Vagina (tissue), 2 donors: ENCODE data around the gene CHST5. TPM values are rescaled to one million over a fixed set of nuclear protein-coding genes. Genes with fewer than 3 reads are reported as not detected.

Source experiments
- DNase-seq, 2 donors: peaks; one replicate each; pipeline ENCODE4 v3.0.0-alpha.2; 2017; ENCODE audit errors: extremely low spot score in 2 of 2
- H3K27ac ChIP-seq: fragments of 200-600 bp; sonication (generic); one replicate; pipeline ENCODE4 v1.5.1; 2019
- H3K27me3 ChIP-seq: fragments of 200-600 bp; sonication (generic); one replicate; pipeline ENCODE4 v1.5.1; 2019
- H3K36me3 ChIP-seq, 2 donors: fragments of 200-600 bp; sonication (generic); one replicate each; pipeline ENCODE4 v1.5.1; 2017 to 2019
- H3K4me1 ChIP-seq: fragments of 200-600 bp; sonication (generic); one replicate; pipeline ENCODE4 v1.5.1; 2019
- H3K4me3 ChIP-seq, 2 donors: fragments of 200-600 bp; sonication (generic); 1 replicate in 1 of 2; 2 replicates in 1 of 2; pipeline ENCODE4 v1.5.1; 2016 to 2019
- H3K9me3 ChIP-seq: fragments of 200-600 bp; sonication (generic); one replicate; pipeline ENCODE4 v1.5.1; 2019
- POLR2A ChIP-seq, 2 donors: fragments of 450-650 bp; IDR thresholded peaks; one replicate each; pipeline ENCODE4 v1.6.1; 2017; ENCODE audit warnings: antibody characterized with exemption in 2 of 2, mild to moderate bottlenecking in 2 of 2, moderate library complexity in 2 of 2
- POLR2AphosphoS5 ChIP-seq, 2 donors: sonication (generic); formaldehyde crosslinking; IDR thresholded peaks; one replicate each; pipeline ENCODE4 v1.9.0; 2017; ENCODE audit warnings: antibody characterized with exemption in 2 of 2, mild to moderate bottlenecking in 2 of 2, low read depth in 1 of 2; ENCODE audit not compliant: insufficient read depth in 1 of 2
- intact Hi-C: fragments of 100-400 bp; cut with DNase I; formaldehyde crosslinking; loops from one replicate; pipeline ENCODE4 v1.15.1; 2023
- total RNA-seq: library from RNA; depleted of rRNA; stranded (reverse); fragments of >200 nt; gene quantifications from one replicate; pipeline ENCODE4 v1.2.3, GENCODE V29; 2016
- TF ChIP-seq, protein P1 (sequence below), 3 experiments: fragments of 450-650 bp in 2 of 3; fragments of 200-600 bp in 1 of 3; sonication (generic) in 1 of 3; IDR thresholded peaks; one replicate each; pipeline ENCODE4 v1.5.1; 2017 to 2019; ENCODE audit warnings: antibody characterized with exemption in 3 of 3, mild to moderate bottlenecking in 2 of 3, moderate library complexity in 2 of 3

Gene CHST5
- total RNA-seq, 1 donor from 2014 or later = not detected

DNA sequence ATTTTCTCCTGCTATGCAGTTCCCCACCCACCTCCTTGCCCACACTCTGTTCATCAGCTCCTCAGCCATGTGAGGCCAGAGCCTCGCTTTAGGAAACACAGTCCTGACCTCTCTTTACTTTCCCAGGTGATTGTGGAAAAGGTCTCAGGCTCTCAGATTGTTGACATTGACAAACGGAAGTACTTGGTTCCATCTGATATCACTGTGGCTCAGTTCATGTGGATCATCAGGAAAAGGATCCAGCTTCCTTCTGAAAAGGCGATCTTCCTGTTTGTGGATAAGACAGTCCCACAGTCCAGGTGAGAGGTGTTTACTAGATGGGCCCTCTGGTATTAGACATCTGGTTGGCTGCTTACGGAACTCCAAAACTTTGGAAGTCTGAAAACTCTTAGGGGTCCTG, 32.0 kb upstream of the CHST5 start:
- peaks cover 46% of the 10 kb centered on the region for H3K4me1 ChIP-seq
- no peaks in the 10 kb centered on the region for H3K9me3 ChIP-seq
- peak overlapping the region in 1 of 2 donors; percentile 80 for H3K4me3 ChIP-seq
- no peaks in the 10 kb centered on the region for H3K27me3 ChIP-seq
- peaks cover 0 to 44% of the 10 kb centered on the region in 2 donors for H3K36me3 ChIP-seq
- no peak overlapping the region for H3K27ac ChIP-seq
- no peak for DNase-seq
- TF ChIP-seq, protein P1, sequence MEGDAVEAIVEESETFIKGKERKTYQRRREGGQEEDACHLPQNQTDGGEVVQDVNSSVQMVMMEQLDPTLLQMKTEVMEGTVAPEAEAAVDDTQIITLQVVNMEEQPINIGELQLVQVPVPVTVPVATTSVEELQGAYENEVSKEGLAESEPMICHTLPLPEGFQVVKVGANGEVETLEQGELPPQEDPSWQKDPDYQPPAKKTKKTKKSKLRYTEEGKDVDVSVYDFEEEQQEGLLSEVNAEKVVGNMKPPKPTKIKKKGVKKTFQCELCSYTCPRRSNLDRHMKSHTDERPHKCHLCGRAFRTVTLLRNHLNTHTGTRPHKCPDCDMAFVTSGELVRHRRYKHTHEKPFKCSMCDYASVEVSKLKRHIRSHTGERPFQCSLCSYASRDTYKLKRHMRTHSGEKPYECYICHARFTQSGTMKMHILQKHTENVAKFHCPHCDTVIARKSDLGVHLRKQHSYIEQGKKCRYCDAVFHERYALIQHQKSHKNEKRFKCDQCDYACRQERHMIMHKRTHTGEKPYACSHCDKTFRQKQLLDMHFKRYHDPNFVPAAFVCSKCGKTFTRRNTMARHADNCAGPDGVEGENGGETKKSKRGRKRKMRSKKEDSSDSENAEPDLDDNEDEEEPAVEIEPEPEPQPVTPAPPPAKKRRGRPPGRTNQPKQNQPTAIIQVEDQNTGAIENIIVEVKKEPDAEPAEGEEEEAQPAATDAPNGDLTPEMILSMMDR (IDR thresholded peaks at IDR 0.05) = no peak
- TF ChIP-seq POLR2AphosphoS5 (IDR thresholded peaks at IDR 0.05; ENCODE audit: insufficient read depth in 1 of 2, low read depth in 1 of 2) = no peak
- no peak for TF ChIP-seq POLR2A (IDR thresholded peaks at IDR 0.05)
- intact Hi-C loops = loop anchor here (5.0 kb wide), 1 partner anchor 54 kb away; the partner anchor contains the start of gene ADAT1

DNA sequence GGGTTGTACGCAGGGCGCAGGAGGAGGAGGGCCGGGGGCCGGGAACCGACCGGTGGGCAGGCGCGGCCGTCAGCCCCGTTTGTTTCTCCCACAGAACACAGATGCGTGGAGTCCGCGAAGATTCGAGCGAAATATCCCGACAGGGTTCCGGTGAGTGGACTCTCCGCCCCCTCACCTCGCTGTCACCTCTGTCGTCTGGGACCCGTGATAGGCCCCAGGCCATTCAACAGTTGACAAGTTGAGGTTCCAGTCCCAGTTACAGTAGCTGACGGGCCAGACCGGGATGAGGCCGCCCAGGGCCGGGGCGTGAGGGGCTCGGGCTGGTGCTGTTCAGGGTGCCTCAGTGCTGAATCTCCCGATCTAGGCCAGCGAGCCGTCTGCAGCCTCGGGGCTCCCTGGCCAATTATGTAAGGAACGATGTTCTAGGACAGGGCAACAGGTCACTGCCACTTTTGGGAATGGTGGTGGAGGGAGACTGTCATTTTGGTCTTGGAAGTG, 30.9 kb upstream of the CHST5 start:
- intact Hi-C loops = loop anchor here (5.0 kb wide), 1 partner anchor 55 kb away; the partner anchor contains the start of gene ADAT1
- peaks cover 0 to 33% of the 10 kb centered on the region in 2 donors for H3K36me3 ChIP-seq
- no peaks in the 10 kb centered on the region for H3K9me3 ChIP-seq
- H3K27me3 ChIP-seq = no peaks in the 10 kb centered on the region
- H3K4me1 ChIP-seq = peaks cover 43% of the 10 kb centered on the region
- no peak for DNase-seq
- TF ChIP-seq POLR2AphosphoS5 (IDR thresholded peaks at IDR 0.05; ENCODE audit: insufficient read depth in 1 of 2, low read depth in 1 of 2) (no peak), POLR2A (IDR thresholded peaks at IDR 0.05) (no peak)
- TF ChIP-seq, protein P1 (IDR thresholded peaks at IDR 0.05) = no peak
- peak overlapping the region; percentile 80 for H3K27ac ChIP-seq
- H3K4me3 ChIP-seq = peak overlapping the region; percentile 80 to 94

DNA sequence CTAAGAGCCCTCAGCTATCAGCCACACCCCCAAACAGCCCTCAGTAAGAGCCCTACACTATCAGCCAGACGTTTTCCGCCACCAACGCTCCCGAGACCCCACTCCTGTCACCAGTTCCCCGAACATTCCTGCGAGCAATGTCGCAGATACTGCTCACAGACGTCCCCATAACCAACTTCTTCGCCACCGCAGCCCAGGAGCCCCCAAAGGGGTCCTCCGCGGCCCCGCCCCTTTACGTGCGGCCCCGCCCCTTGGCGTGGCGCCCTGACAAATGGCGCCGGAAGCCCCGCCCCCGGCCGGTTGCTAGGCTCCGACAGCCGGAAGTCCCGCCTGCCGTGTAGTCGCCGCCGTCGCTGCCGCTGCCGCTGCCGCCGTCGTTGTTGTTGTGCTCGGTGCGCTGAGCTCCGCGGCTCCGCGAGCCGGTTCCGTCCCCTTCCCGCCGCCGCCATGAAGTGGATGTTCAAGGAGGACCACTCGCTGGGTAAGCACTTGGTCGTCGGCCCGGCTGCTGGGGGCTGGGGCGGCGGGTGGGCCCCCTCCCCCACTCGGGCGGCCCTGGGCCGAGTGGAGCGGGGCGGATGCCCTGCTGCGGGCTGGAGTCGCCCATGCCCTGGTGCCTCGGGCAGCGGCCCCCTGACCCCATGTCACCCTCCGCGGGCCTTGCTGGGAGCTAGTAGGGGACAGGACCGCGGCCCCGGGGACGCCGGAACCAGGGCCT, 30.3 kb upstream of the CHST5 start, which contains the start of gene GABARAPL2:
Gene GABARAPL2, plus strand, starts transcription at position 340 of the 718 bp plus-strand sequence. Its CDS starts 108 bp downstream, at position 448.
- peaks cover 43% of the 10 kb centered on the region for H3K4me1 ChIP-seq
- peak within 1 kb of the TSS; percentile 80 to 94 for H3K4me3 ChIP-seq
- TF ChIP-seq POLR2A (IDR thresholded peaks at IDR 0.05) (peak in 1 of 2 donors; percentile 66), POLR2AphosphoS5 (IDR thresholded peaks at IDR 0.05; ENCODE audit: insufficient read depth in 1 of 2, low read depth in 1 of 2) (peak; percentile 30 to 92)
- TF ChIP-seq, protein P1 (IDR thresholded peaks at IDR 0.05) = no peak
- no peaks in the 10 kb centered on the region for H3K27me3 ChIP-seq
- no peak for DNase-seq
- no peaks in the 10 kb centered on the region for H3K9me3 ChIP-seq
- H3K36me3 ChIP-seq = peaks cover 0 to 27% of the 10 kb centered on the region in 2 donors
- H3K27ac ChIP-seq = peak within 1 kb of the TSS; percentile 80
- intact Hi-C loops = loop anchor here (5.0 kb wide), 1 partner anchor 56 kb away; the partner anchor contains the start of gene ADAT1

DNA sequence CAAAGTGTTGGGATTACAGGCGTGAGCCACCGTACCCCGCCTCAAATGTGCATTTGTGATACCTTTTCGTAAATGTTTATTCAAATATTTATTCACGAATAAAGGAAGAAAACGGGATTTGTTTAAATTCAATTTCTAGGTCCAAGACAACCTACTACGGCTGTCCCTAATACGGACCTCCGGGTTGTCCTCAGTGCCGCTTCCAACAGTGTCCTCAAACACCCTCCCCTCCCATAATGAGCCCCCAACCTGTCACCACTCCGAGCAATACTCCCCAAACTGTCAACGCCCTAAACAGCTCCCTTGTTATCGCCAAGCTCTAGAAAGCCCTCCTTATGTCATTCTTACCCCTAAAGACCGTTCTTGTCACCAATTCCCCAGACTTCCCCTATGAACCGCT, 29.7 kb upstream of the CHST5 start:
- DNase-seq = no peak
- H3K27me3 ChIP-seq = no peaks in the 10 kb centered on the region
- peaks cover 0 to 24% of the 10 kb centered on the region in 2 donors for H3K36me3 ChIP-seq
- peaks cover 43% of the 10 kb centered on the region for H3K4me1 ChIP-seq
- H3K9me3 ChIP-seq = no peaks in the 10 kb centered on the region
- peak overlapping the region; percentile 80 for H3K27ac ChIP-seq
- TF ChIP-seq, protein P1 (IDR thresholded peaks at IDR 0.05) = no peak
- TF ChIP-seq POLR2AphosphoS5 (IDR thresholded peaks at IDR 0.05; ENCODE audit: insufficient read depth in 1 of 2, low read depth in 1 of 2) (no peak), POLR2A (IDR thresholded peaks at IDR 0.05) (no peak)
- H3K4me3 ChIP-seq = peak overlapping the region; percentile 80 to 94
- intact Hi-C loops = loop anchor here (5.0 kb wide), 1 partner anchor 57 kb away; the partner anchor contains the start of gene ADAT1
